GM23248 (cell line): ENCODE measurements around the gene CFAP20DC. TPM values are rescaled to one million over a fixed set of nuclear protein-coding genes. Genes with fewer than 3 reads are reported as not detected.

Experiments used
- DNase-seq: peaks from one replicate; pipeline ENCODE4 v3.0.0-alpha.2; 2015
- H2AFZ ChIP-seq: fragments of 200-600 bp; sonication (generic); 2 replicates; pipeline ENCODE4 v1.6.1; 2016; ENCODE audit warnings: antibody characterized with exemption
- H3F3A ChIP-seq: fragments of 200-600 bp; sonication (generic); 2 replicates; pipeline ENCODE4 v1.6.1; 2016; ENCODE audit warnings: mild to moderate bottlenecking, antibody characterized with exemption, mixed run types; ENCODE audit not compliant: insufficient read depth
- H3K27ac ChIP-seq: fragments of 200-600 bp; sonication (generic); 2 replicates; pipeline ENCODE4 v1.5.1; 2016; ENCODE audit warnings: mild to moderate bottlenecking
- H3K27me3 ChIP-seq: fragments of 200-600 bp; sonication (generic); replicated peaks from 2 replicates; pipeline ENCODE4 v1.6.1; 2016; ENCODE audit warnings: mild to moderate bottlenecking; ENCODE audit not compliant: insufficient read depth
- H3K36me3 ChIP-seq: fragments of 200-600 bp; sonication (generic); 2 replicates; pipeline ENCODE4 v1.6.1; 2016; ENCODE audit warnings: low read depth, mild to moderate bottlenecking
- H3K4me1 ChIP-seq: fragments of 200-600 bp; sonication (generic); 2 replicates; pipeline ENCODE4 v1.6.1; 2016; ENCODE audit warnings: mild to moderate bottlenecking; ENCODE audit not compliant: insufficient read depth
- H3K4me2 ChIP-seq: fragments of 200-600 bp; sonication (generic); one replicate; pipeline ENCODE4 v1.6.1; 2016; ENCODE audit warnings: mild to moderate bottlenecking; ENCODE audit not compliant: unreplicated experiment
- H3K4me3 ChIP-seq: fragments of 200-600 bp; sonication (generic); 2 replicates; pipeline ENCODE4 v1.5.1; 2016; ENCODE audit warnings: mild to moderate bottlenecking
- H3K79me2 ChIP-seq: fragments of 200-600 bp; sonication (generic); 2 replicates; pipeline ENCODE4 v1.6.1; 2016; ENCODE audit warnings: mild to moderate bottlenecking; ENCODE audit not compliant: insufficient read depth
- H3K9ac ChIP-seq: fragments of 200-600 bp; sonication (generic); 2 replicates; pipeline ENCODE4 v1.6.1; 2016; ENCODE audit warnings: mild to moderate bottlenecking
- H3K9me2 ChIP-seq: fragments of 200-600 bp; sonication (generic); 2 replicates; pipeline ENCODE4 v1.6.1; 2016; ENCODE audit warnings: mixed run types, mild to moderate bottlenecking, moderate library complexity; ENCODE audit not compliant: insufficient read depth
- H3K9me3 ChIP-seq: fragments of 200-600 bp; sonication (generic); one replicate; pipeline ENCODE4 v1.6.1; 2017; ENCODE audit warnings: low read depth
- H4K20me1 ChIP-seq: fragments of 200-600 bp; sonication (generic); 2 replicates; pipeline ENCODE4 v1.6.0; 2016; ENCODE audit not compliant: insufficient read depth
- EZH2 ChIP-seq: fragments of 200-600 bp; sonication (generic); IDR thresholded peaks from 2 replicates; pipeline ENCODE4 v1.6.1; 2018; ENCODE audit warnings: antibody characterized with exemption, mild to moderate bottlenecking; ENCODE audit not compliant: insufficient read depth, poor library complexity, severe bottlenecking
- EZH2phosphoT487 ChIP-seq: fragments of 200-600 bp; sonication (generic); IDR thresholded peaks from 2 replicates; pipeline ENCODE4 v1.6.1; 2018; ENCODE audit warnings: antibody characterized with exemption, moderate library complexity, mild to moderate bottlenecking, low read depth; ENCODE audit not compliant: insufficient read depth
- WGBS, 2 experiments: methylation state at CpG; one replicate each; pipeline ENCODE4 v1.1.6; 2015 to 2017; ENCODE audit warnings: low lambda C conversion rate in 2 of 2, low coverage in 1 of 2; ENCODE audit errors: missing lambda C conversion rate in 2 of 2; 5-methylcytosine and 5-hydroxymethylcytosine counted together
- in situ Hi-C: fragments of 300-500 bp; cut with MboI; formaldehyde crosslinking; loops from 2 replicates; pipeline ENCODE4 v1.15.0; 2020
- polyA plus RNA-seq: library from polyadenylated mRNA; unstranded; fragments of >200 nt; fragmentation: Nextera tagmentation; extraction: Ambion mirVana; gene quantifications from 2 replicates; pipeline ENCODE4 v1.2.1, GENCODE V29; 2016
- total RNA-seq: library from RNA; depleted of rRNA; stranded (reverse); fragments of >200 nt; shearing (Covaris generic); gene quantifications from 2 replicates; pipeline ENCODE4 v1.2.3, GENCODE V29; 2014

The CFAP20DC gene
- total and polyA plus RNA-seq, 2 experiments from 2014 or later = 1.9 to 2.9 TPM

DNA sequence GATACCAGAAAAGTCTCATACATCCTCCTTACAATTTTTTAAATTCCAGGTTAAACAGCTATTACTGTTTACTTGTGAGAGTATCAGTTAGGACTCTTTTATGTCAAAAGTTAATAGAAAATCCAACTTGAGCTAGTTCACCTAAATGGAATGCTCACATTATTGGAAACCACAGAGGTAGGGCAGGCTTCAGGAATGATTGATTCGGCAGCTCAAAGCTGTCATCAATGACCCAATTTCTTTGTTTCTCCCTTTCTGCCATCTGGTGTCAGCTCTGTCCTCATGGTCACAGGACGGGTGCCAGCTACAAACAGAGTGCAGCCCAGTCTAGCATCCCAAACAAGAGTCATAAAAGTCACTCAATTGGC, 32.2 kb downstream of the CFAP20DC start:
- WGBS, 2 experiments = 18 to 20% methylated on average over 2 of the region's 2 CpGs

DNA sequence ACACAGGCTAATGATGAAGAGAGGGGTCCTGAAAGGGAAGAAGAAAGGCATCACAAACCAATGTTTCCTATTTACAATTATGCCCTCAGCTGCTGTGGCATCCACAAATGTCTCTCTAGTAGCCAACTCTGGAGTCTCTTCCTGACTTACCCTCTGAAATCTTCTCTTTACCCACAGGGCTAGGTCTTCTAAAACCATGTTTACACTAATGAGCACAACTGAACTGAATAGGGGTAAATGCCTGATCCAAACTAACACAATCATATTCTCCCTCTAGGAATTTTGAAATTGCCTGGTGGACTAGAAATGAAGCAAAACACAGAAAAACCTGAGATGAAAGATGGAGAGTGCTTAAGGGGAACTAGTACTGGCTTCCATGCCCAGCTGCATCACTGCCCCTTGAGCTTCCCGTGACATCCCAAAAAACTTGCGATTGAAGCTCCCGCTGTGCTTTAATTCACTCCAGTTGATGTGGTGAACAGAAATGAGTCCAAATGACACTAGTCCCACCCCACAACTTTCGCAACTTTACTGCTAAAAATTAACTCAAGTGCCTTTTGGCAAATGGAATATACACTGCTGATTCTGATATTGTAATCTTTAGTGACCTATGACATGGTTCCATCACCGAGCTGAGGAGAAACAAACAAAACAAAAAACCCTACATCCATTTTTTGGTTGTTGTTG, 32.8 kb downstream of the CFAP20DC start:
- H4K20me1 ChIP-seq = no peaks in the 10 kb centered on the region
- H3F3A ChIP-seq = no peaks in the 10 kb centered on the region
- H3K27me3 ChIP-seq = no peaks in the 10 kb centered on the region
- no peak overlapping the region for H3K4me3 ChIP-seq
- WGBS, 2 experiments = 25 to 28% methylated on average over 5 of the region's 5 CpGs
- no peak overlapping the region for H3K9ac ChIP-seq
- H3K79me2 ChIP-seq = no peaks in the 10 kb centered on the region
- H3K36me3 ChIP-seq = no peaks in the 10 kb centered on the region
- no peaks in the 10 kb centered on the region for H3K4me1 ChIP-seq
- no peak overlapping the region for H2AFZ ChIP-seq
- TF ChIP-seq EZH2phosphoT487 (no peak), EZH2 (no peak)
- H3K27ac ChIP-seq = no peak overlapping the region
- in situ Hi-C loops = no loop called here
- no peaks in the 10 kb centered on the region for H3K9me2 ChIP-seq
- no peak for DNase-seq
- H3K9me3 ChIP-seq = no peaks in the 10 kb centered on the region
- H3K4me2 ChIP-seq = no peak overlapping the region

More for the DNA sequence above, 32.2 kb downstream of the CFAP20DC start:
- H3K4me1 ChIP-seq = no peaks in the 10 kb centered on the region
- no peaks in the 10 kb centered on the region for H3F3A ChIP-seq
- H3K9ac ChIP-seq = no peak overlapping the region
- H3K4me3 ChIP-seq = no peak overlapping the region
- in situ Hi-C loops = no loop called here
- H4K20me1 ChIP-seq = no peaks in the 10 kb centered on the region
- TF ChIP-seq EZH2 = no peak
- TF ChIP-seq EZH2phosphoT487 = no peak
- no peak for DNase-seq
- H2AFZ ChIP-seq = no peak overlapping the region
- no peak overlapping the region for H3K27ac ChIP-seq
- no peak overlapping the region for H3K4me2 ChIP-seq
- no peaks in the 10 kb centered on the region for H3K36me3 ChIP-seq
- no peaks in the 10 kb centered on the region for H3K9me3 ChIP-seq
- H3K79me2 ChIP-seq = no peaks in the 10 kb centered on the region
- no peaks in the 10 kb centered on the region for H3K9me2 ChIP-seq
- no peaks in the 10 kb centered on the region for H3K27me3 ChIP-seq

- Histone ChIP-seq H3K9ac (no peak overlapping the region), H3F3A (no peaks in the 10 kb centered on the region), H2AFZ (no peak overlapping the region), H4K20me1 (no peaks in the 10 kb centered on the region), H3K27ac (no peak overlapping the region), H3K27me3 (no peaks in the 10 kb centered on the region), H3K79me2 (no peaks in the 10 kb centered on the region), H3K36me3 (no peaks in the 10 kb centered on the region), H3K9me3 (no peaks in the 10 kb centered on the region), H3K9me2 (peaks cover 4% of the 10 kb centered on the region; the same call in 1 of the 2 replicates), H3K4me2 (no peak overlapping the region), H3K4me3 (no peak overlapping the region), H3K4me1 (no peaks in the 10 kb centered on the region)
- TF ChIP-seq EZH2phosphoT487 = no peak
- TF ChIP-seq EZH2 = no peak
- in situ Hi-C loops = no loop called here
- WGBS, 2 experiments = 89 to 100% methylated on average over 1 of the region's 1 CpG
- no peak for DNase-seq
Measured at GRCh38 chr3:59013611-59014010, 36.2 kb downstream of the CFAP20DC start.

DNA sequence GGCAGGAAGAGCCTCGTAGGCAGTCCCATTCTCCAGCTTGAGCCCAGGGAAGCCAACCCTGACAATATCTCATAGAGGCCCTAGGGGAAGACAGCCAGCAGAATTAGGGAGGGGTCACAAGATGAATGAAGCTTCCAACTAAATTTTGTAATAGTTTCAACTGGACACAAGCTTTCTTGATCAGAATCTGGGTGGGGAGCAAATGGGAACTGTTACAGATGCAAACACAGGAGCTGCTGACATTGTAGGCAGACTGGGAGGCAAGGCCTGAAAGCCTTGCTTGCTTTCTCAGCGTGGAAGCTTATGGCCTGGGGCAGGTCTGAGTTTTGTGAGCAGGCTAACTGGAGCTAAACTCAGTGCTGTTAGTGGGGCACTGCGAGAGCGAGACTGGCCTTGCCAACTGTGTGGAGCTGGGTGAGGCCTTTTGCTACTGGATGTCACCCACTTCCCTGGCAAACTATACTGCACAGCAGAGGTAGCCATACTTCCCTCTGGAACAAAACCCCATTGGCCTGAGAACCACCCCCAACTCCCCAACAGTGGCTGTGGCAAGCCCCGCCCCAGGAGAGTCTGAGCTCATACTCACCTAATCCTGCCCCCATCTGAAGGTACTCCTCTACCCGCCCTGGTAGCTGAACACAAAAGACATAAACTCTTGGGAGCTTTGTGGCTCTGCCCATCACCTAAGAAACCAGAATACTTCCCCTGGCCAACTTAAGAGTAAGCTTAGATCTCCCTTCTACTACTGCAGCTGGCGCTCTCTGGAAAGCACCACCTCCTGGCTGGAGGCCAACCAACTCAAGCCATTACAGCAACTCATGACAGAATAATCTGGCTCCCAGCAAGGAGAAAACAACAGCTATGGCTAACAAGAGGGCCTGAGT, 42.9 kb downstream of the CFAP20DC start:
- TF ChIP-seq EZH2phosphoT487 = no peak
- no peak for TF ChIP-seq EZH2
- Histone ChIP-seq H3K36me3 (no peaks in the 10 kb centered on the region), H3K79me2 (no peaks in the 10 kb centered on the region), H4K20me1 (no peaks in the 10 kb centered on the region), H3K27me3 (no peaks in the 10 kb centered on the region), H3K27ac (no peak overlapping the region), H2AFZ (peak overlapping the region; percentile 46), H3K4me3 (no peak overlapping the region), H3F3A (no peaks in the 10 kb centered on the region), H3K4me1 (peaks cover 6% of the 10 kb centered on the region), H3K9me3 (no peaks in the 10 kb centered on the region), H3K9ac (no peak overlapping the region), H3K9me2 (peaks cover 4% of the 10 kb centered on the region; the same call in 1 of the 2 replicates), H3K4me2 (no peak overlapping the region)
- WGBS, 2 experiments = 46 to 48% methylated on average over 7 of the region's 7 CpGs
- DNase-seq = peak; percentile 62
- in situ Hi-C loops = no loop called here
